ENCODE measurements around the gene SUSD1. TPM values are rescaled to one million over a fixed set of nuclear protein-coding genes. Genes with fewer than 3 reads are reported as not detected.
"Not testable (repeated sequence)": the region's sequence is repeated elsewhere in the genome, so short reads cannot be mapped to it uniquely, and the experiment has no call there.

Gene SUSD1
- total RNA-seq, 1 donor from 2014 or later, result 26.0 TPM

DNA sequence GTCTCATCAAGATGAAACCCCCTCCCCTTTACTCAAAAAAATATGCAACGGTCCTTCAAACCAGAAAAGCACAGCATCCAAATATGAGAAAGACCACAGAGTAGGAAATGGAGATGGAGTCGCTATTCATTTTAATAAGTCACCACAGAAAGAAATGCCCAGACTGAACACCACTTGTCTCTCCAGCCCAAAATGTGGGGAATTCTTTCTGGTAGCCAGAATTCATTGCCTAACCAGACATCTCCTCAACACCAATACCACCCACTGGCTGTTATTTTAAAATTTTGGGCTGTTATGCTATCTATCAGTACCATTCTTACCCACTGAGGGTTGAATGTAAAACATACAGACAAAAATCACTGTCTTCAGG, 100.1 kb downstream of the SUSD1 start:
- no peaks in the 10 kb centered on the region for H3K9me3 Mint-ChIP-seq
- peak overlapping the region; percentile 92 for H3K27ac Mint-ChIP-seq
- H3K36me3 Mint-ChIP-seq, result peaks cover 6% of the 10 kb centered on the region
- no peak overlapping the region for H3K4me3 Mint-ChIP-seq
- TF ChIP-seq, protein P1, sequence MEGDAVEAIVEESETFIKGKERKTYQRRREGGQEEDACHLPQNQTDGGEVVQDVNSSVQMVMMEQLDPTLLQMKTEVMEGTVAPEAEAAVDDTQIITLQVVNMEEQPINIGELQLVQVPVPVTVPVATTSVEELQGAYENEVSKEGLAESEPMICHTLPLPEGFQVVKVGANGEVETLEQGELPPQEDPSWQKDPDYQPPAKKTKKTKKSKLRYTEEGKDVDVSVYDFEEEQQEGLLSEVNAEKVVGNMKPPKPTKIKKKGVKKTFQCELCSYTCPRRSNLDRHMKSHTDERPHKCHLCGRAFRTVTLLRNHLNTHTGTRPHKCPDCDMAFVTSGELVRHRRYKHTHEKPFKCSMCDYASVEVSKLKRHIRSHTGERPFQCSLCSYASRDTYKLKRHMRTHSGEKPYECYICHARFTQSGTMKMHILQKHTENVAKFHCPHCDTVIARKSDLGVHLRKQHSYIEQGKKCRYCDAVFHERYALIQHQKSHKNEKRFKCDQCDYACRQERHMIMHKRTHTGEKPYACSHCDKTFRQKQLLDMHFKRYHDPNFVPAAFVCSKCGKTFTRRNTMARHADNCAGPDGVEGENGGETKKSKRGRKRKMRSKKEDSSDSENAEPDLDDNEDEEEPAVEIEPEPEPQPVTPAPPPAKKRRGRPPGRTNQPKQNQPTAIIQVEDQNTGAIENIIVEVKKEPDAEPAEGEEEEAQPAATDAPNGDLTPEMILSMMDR (IDR thresholded peaks at IDR 0.05; ENCODE audit: unreplicated experiment), result no peak
- H3K4me1 Mint-ChIP-seq, result peaks cover 14% of the 10 kb centered on the region
- no peaks in the 10 kb centered on the region for H3K27me3 Mint-ChIP-seq (ENCODE audit: low read depth)
- no peak for DNase-seq (ENCODE audit: low spot score in 2 of 2, unreplicated experiment in 2 of 2)

DNA sequence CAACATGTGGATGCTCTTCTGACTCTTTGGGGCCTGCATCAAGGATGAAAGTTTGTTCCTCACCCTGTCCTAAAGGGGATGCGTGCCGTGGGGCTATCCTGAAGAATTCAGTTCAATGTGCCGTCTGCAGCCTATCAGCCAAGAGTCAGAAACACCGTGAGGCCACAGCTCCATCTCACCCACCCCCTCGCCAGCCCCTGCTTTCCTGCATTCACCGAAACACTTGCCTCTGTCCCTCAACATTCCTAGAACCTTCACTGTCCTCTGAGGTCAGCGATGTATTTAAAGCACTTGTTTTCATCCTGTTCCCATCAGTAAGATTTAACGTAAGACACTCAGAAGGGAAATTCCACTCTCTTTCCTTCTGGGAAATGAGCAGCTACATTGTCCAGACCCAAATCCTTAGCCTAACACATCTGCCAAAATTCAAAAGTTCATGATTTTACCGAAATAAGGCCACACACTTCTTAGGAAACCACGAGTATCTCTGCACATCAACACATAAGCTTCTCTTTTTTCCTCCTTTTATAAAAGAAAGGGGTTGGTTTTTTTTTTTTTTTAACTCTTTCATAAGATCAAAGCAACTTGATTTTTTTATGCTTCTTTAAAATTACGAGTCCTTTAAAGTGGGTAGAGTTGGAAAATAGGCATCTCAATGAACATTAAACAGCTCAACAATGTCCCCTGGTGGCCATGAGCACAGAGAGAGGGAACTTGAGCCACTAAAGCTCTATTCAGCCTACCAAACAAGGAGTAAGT, 100.7 kb downstream of the SUSD1 start:
- Mint-ChIP-seq H3K4me1 (peaks cover 14% of the 10 kb centered on the region), H3K4me3 (peak overlapping the region; percentile 20), H3K36me3 (peaks cover 6% of the 10 kb centered on the region), H3K27me3 (ENCODE audit: low read depth) (no peaks in the 10 kb centered on the region), H3K27ac (peak overlapping the region; percentile 92), H3K9me3 (no peaks in the 10 kb centered on the region)
- TF ChIP-seq, protein P1 (IDR thresholded peaks at IDR 0.05; ENCODE audit: unreplicated experiment), result peak; percentile 60
- DNase-seq (ENCODE audit: low spot score in 2 of 2, unreplicated experiment in 2 of 2), result peak in 1 of 2 experiments; percentile 53

DNA sequence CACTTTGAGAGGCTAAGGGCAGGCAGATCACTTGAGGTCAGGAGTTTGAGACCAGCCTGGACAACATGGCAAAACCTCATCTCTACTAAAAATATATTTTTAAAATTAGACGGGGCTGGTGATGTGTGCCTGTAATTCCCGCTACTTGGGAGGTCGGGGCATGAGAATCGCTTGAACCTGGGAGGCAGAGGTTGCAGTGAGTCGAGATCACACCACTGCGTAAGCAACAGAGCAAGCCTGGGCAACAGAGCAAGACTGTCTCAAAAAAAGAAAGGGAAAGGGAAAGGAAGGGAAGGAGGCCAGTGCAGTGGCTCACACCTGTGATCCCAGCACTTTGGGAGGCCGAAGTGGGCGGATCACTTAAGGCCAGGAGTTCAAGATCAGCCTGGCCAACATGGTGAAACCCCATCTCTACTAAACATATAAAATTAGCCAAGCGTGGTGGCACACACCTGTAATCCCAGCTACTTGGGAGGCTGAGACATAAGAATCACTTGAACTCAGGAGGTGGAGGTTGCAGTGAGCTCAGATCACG, 101.4 kb downstream of the SUSD1 start:
- not testable (repeated sequence) for H3K9me3 Mint-ChIP-seq; DNase-seq (ENCODE audit: low spot score in 2 of 2, unreplicated experiment in 2 of 2); H3K4me3 Mint-ChIP-seq; H3K36me3 Mint-ChIP-seq; H3K27me3 Mint-ChIP-seq (ENCODE audit: low read depth)
- Mint-ChIP-seq H3K27ac (peak overlapping the region; percentile 92), H3K4me1 (peaks cover 14% of the 10 kb centered on the region)

DNA sequence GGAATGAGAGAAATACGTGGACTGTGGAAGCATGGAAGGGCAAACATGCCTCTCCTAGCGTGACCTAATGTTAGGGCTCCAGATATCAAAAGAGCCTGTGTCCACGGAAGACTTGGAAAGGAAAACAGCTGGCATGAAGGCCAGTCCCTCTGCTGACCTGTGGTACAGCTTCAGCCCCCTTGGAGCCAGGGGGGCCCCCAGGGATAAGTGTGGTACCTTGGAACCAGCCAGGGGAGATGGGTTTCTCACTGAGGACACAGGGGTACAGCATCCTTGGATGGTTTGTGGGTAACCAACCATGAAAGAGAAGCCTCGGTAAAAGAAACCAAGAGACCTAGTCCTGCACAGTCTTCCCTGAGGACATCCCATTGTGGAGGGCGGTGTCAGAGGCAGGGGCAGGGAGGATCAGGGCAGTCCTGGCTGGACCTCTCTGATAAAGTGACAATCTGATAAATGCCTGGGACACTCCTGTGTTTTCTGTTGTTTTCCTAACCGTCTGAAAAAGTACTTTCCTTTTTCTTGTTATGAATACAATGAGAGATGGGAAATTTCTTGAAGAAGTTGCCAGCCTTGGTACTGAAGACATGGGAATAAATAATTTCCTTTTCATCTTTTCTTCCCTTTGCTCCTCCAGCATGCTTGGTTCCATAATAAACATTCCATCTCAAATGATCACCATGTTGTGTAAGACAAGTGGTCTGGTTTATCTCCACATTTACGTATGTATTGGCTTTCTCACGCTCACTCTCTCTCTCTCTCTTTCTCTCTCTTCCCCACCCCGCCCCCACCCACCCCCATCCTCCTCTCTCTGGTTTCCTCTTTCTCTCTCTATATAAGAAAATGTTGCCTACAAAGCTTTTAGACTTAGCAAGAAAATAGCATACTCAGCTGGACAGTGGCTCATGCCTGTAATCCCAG, 102.1 kb downstream of the SUSD1 start:
- no peak for DNase-seq (ENCODE audit: low spot score in 2 of 2, unreplicated experiment in 2 of 2)
- H3K27ac Mint-ChIP-seq, result peak overlapping the region; percentile 75
- TF ChIP-seq, protein P1 (IDR thresholded peaks at IDR 0.05; ENCODE audit: unreplicated experiment), result no peak
- H3K27me3 Mint-ChIP-seq (ENCODE audit: low read depth), result no peaks in the 10 kb centered on the region
- H3K36me3 Mint-ChIP-seq, result peaks cover 12% of the 10 kb centered on the region
- H3K4me1 Mint-ChIP-seq, result peaks cover 14% of the 10 kb centered on the region
- H3K4me3 Mint-ChIP-seq, result no peak overlapping the region
- H3K9me3 Mint-ChIP-seq, result no peaks in the 10 kb centered on the region

DNA sequence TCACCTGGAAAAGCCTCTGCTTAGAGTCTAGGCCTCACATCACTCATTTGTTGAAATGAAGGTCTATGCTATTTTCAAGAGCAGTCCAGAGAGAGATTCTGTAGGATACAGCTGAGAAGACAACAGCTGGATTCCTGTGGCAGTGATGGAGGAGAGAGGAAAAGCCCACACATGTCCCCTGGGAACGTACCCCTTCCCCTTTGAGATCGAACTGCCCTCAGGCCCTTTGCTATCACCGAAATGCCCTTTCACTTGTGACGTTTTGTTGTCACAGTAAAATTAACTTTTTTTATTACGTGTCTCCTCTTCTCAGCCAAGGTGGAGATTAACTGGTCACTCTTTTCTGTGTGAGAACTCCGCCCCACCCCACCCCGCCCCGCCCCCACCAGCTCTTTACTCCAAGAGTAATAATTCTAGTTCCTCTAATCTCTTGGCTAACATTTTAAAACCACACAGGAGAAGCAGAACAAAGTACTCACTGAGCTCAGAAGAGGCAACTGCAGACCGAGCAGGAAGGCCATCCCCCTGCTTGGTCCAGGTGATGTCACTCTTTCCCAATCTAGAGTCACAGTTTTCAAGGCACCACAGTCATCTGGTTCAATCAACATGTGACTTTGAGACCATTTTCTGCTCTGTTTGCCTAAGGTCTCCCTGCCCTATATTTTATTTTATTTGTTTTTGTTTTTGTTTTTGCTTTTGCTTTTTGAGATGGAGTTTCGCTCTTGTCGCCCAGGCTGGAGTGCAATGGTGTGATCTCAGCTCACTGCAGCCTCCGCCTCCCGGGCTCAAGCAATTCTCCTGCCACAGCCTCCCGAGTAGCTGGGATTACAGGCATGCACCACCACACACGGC, 105.6 kb downstream of the SUSD1 start:
- Mint-ChIP-seq H3K36me3 (peaks cover 17% of the 10 kb centered on the region), H3K27me3 (ENCODE audit: low read depth) (no peaks in the 10 kb centered on the region), H3K9me3 (no peaks in the 10 kb centered on the region), H3K4me1 (peaks cover 20% of the 10 kb centered on the region), H3K4me3 (no peak overlapping the region), H3K27ac (no peak overlapping the region)
- DNase-seq (ENCODE audit: low spot score in 2 of 2, unreplicated experiment in 2 of 2), result no peak
- TF ChIP-seq, protein P1 (IDR thresholded peaks at IDR 0.05; ENCODE audit: unreplicated experiment), result no peak

Measured in mesothelial cell of epicardium (in vitro differentiated cells).